Activated CD4-positive, CD25-positive, alpha-beta regulatory T cell treated with anti-CD3 and anti-CD28 coated beads, Interleukin-2, amount 50 U/mL, for 72 hours (primary cell): ENCODE measurements around the gene DCDC2C.
"Not testable (repeated sequence)": the region's sequence is repeated elsewhere in the genome, so short reads cannot be mapped to it uniquely, and the experiment has no call there.

Experiments
- DNase-seq: peaks from one replicate; pipeline ENCODE4 v3.0.0; 2021

DCDC2C gene, protein sequence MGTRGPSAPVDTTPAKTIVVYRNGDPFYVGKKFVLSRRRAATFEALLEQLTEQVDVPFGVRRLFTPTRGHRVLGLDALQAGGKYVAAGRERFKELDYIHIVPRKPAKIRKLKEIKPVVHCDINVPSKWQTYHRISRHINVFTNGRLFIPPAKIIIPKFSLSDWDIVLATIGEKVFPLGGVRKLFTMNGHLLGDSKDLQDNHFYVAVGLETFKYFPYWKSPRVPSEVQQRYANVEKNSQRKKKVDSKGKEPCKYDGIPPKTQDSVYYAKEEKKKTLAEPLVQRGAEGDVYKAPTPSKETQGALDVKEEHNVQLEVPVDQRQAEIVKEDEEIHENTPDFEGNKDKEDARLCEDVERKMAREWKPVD

DNA sequence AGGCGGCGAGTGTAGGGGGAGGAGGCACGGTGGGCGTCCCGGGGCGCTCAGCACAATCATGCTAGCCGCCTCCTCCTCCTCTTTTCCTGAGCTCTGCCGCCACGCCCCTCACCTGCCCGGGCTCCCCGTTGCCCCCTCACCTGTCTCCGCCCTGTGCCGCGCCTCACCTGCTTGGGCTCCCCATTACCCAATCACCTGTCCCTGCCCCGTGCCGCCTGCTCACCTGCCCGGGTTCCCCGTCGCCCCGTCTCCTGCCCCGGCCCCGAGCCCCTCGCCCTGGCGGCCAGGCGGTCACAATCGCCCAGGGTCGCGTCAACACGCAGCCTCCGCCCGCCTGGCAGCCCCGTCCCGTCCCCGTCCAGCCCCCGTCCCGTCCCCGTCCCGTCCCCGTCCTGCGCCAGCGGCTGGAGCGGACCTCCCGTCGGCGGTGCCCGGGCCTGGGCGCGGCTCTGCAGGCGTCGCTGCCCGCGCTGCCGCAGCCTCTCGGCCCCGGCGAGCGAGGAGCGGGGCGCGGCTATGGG, at the start of gene DCDC2C:
TSS of gene DCDC2C (plus strand) at position 340 of the 521 bp plus-strand sequence. CDS start at position 517, 177 bp downstream.
- no peak for DNase-seq

DNA sequence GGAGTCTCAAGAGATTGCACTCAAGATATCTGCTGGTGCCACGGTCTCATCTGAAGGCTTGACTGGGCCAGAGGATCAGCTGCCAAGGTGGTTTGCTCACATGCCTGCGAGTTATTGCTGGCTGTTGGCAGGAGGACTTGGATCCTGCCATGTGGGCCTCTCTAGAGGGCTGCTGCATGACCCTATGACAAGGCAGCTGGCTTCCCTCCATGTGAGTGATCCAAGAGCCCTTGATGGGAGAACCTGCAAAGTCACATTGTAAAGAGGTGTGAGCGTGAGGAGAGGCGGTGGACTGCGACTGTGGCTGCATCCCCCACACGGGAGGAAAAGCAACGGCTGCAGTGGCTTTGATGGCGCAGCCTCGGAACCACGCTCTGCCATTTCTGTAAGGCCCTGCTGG, 49.4 kb upstream of the DCDC2C start:
- no peak for DNase-seq

DNA sequence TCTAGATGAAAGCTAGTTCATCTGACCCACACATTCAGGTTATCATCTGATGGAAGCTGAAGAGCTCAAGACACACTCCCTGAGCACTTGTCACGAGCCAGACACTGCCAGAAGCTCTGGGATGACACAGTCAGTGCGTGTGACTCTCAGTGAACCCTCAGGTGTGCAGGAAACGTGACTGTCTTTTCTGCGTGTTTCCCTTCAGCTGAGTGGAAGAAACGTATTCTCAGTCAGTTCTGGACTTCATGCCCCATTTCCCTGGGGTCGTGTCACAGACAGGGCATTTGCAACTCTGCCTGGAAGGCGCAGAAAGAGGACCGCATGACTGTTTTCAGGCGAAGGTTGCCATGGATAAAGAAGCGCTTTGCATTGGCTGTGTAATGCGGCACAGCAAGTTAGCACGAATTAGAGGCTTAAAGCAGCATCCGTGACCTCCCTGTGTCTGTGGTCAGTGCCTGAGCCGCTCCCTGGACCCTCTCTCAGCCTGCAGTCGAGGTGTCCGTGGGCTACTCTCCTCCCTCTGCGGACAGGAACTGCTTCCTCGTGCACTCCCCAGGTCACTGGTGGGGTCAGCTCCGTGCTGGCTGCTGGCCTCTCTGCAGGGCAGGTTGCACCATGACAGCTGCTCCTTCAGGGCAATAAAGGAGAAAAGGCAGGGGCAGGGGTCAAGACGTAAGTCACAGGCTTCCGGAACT, 48.7 kb upstream of the DCDC2C start:
- DNase-seq: no peak

DNA sequence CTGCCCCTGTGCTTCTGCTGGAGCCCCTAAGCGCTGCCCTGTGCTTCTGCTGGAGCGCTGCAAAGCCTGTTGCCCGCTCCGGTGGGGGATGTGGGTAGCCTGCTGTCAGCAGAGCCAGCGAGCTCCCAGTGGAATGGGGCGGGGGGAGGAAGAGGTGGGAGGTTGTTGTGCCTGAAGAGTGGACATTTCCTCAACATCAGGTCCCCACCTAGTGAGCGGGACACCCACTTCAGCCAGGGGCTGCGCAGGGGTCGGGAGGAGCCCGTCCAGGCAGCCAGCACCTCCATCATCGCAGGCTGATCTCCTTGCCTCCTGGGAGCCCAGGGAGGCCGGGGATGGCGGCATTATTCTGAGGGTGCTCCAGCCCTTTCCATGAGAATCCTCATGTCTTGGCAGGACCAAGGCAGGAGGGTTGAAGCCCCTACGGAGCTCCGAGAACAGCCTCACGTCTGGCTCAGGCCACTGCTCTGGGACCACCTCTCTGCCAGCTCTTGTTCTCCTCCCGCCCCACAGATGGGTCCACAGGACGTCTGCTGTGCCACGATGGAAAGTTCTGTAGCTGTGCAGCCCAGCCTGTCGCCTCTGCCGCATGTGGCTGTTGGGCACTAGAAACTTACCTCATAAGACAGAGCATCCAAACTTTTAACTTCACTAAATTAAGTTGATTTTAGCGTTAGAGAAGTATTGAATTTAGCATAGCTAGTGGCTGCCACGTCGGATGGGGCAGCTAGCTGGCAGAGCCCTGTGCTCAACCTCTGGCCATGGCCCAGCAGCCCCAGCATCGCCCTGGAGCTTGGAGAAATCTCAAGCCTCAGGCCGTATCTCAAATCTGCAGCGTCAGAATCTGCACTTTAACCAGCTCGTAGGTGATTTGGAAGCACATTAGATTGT, 47.3 kb upstream of the DCDC2C start:
- no peak for DNase-seq

DNA sequence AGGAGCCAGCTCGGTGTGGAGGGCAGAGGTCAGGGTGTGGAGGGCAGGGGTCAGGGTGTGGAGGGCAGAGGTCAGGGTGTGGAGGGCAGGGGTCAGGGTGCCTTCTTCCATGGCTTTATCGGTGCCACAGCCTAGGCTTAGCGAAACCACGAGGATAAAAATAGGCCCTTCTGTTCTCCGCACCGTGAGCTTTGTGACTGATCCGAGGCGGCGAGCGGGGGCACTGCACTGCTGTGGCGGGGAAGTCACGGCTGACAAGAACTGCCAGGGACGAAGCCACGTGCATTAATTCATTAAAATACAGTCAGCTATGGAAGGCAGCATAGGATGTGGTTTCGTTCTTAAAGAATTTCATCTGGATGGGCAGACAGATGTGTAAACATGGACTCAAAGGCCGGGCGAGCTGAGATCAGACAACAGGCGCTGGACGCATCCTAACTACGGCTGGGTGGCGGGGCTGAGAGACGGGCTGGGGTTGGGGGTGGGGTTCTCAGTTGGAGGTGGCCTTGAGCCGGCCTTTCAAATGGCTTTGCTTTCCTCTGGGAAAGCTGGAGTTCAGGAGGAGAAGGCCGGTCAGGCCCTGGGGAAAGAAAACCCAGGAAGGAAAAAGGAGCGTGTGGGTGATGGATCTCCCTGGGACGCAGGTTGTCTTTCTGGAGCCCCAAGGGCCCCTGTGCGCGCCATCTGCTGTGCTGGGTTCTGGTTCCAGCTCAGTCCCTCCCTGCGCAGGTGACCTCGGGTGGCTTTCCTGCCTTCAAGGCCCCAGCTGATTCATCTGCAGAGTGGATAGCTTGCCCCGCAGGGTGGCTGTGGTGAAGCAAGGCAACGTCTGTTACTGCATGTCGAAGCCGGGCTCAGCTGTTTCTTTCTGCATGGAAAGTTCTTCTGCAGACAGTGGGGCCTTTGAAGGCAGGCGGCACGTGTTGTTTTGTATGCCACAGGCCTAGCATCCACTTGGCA, 46.3 kb upstream of the DCDC2C start:
- DNase-seq: no peak

DNA sequence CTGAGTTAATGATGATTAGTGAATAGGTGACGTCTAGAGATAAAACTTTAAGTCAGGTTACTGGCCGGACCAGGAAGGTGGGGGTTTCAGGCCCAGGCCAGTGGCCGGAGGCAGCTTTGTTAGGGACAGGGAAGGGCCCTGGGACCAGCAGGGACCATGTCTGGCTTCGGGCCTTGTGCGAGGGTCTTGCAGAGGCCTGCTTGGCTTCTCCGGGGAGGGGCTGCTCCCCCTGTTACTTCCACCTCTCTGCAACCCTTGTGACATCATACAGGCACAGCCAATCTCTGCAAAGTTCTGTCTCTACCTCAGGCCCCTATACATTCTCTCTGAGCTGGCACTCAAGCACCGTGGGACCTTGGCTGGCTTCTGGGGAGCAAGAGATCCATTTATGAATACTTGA, 45.5 kb upstream of the DCDC2C start, which contains the start of gene ALLC:
TSS of gene ALLC (plus strand) at position 320 of the 400 bp plus-strand sequence. CDS start 12,958 bp downstream, outside the sequence.
- no peak for DNase-seq

DNA sequence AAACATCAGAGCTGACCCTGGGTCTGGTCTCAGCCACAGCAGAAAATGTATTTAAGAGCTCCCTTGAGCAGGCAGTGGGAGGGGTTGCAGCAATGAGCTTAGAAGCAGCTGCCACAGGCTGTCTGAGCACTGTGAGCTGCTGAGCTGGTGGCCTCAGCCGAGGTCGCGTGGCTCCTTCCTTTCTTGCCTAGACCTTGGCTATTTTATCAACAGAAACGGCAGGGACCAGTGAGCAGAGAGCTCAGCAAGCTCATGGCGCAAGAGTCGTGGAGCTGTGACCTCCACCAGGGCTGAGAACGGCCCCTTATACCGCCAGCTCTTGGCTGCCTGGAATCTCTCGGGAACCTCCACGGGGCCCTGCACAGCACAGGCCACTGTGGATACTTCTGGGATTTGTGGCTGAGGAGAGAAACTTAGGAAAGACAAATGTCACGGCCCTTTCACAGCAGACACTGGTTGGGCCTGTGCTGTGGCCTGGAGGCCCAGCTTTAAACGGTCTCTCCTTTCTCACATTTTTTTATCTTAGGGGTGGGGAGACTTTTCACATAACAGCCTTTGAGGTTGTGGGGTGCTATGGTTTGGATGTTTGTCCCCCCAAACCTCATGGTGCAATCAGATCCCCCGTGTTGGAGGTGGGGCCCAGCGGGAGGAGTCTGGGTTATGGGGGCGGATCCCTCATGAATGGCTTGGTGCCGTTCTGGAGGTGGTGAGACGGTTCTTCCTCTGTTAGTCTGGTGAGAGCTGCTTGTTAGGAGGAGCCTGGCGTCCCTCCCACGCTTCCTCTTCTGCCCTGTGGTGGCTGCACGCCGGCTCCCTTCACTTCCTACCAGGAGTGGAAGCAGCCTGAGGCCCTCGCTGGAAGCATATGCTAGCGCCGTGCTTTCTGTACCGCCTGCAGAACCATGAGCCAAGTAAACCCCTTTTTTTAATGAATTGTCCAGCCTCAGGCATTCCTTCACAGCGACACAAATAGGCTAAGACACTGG, 43.6 kb upstream of the DCDC2C start:
- DNase-seq: no peak

DNA sequence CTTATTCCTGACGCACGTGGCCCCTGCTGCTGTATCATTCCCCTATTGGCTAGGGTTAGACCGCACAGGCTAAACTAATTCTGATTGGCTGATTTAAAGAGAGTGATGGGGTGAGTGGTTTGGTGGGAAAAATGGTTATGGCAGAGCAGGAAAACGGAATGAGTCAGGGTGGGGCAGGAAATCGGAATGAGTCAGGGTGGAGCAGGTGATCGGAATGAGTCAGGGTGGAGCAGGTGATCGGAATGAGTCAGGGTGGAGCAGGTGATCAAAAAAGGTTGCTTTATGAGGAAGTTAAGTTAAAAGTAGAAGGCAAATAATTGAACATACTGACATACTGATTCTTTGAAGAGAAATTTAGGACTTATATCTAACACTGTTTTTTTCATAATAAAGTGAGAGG, 42.7 kb upstream of the DCDC2C start:
- not testable (repeated sequence) for DNase-seq

DNA sequence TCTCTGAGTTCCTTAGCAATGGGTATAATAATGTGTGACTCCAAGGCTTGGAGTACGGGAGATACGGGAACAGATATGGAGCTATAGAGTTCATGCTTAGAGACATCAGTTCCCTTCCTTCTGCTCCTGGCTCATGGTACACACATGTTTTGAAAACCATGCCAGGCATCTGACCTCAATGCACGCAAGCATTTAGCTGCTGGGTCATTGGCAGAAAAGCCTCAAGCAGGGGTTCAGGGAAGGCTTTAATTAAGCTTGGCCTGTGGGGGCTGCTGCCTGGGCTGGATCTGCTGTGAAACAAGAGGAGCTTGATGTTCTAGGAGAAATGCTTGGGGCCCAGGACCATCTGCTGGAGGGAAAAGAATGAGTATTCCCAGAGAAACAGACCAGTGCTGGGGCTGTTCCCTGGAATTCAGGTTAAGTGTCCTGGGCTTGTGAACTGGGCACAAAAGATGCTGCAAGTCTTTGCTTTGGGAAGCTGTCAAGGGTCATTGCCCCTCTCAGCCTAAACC, 42.2 kb upstream of the DCDC2C start:
- DNase-seq: no peak

DNA sequence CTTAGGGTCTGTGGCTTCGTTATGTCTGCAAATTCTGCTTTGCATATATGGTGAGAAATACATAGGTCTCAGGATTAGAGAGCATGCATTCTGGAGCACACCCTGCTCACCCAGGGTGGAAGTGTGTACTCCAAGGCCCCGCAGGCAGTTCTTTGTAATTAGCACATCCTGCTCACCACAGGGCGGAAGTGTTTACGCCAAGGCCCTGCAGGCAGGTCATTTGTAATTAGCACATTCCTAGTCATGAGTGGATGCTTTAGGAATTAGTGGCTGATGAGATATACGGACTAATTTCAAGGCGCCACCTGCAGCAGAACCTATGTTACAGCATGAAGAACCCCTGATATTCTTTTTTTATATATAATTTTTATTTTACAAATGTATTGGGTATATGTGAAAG, 41.1 kb upstream of the DCDC2C start:
- DNase-seq: no peak

DNA sequence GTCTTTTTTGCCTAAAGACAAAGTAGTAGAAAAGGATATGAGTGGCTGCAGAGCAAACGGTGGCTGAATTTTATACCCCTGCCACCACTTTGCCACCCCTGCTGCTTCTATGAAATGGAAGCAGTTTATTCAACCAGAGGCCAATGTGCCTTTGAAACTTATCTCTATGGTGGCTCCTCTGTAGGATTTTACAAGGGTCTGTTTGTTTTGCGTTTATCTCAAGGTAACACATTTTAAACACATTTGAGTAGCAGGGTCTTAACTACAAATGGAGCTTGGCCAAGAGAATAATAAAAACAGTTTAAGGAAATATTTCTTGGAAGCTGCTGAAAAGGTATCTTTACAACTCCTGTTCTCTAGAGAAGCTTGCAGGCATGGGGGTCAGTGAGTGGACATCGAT, 39.3 kb upstream of the DCDC2C start:
- no peak for DNase-seq

DNA sequence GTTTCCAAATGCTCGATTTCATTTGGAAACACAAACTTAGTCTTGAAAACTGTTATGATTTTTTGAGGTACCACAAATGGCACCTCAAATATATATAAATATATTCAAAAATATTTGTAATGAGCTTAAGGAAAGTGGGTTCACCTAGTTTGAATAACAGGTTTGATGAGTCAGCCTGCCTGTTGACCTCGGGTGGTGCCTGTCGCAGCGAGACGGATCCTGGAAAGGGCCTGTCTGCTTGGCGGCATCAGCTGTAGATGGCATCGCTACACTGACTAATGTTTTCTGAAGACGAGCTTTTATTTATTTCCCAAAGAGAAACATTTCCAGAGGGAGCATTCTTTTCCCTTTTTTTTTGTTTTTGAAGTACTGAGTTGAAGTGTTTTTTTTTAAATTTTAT, 38.5 kb upstream of the DCDC2C start:
- DNase-seq: no peak

DNA sequence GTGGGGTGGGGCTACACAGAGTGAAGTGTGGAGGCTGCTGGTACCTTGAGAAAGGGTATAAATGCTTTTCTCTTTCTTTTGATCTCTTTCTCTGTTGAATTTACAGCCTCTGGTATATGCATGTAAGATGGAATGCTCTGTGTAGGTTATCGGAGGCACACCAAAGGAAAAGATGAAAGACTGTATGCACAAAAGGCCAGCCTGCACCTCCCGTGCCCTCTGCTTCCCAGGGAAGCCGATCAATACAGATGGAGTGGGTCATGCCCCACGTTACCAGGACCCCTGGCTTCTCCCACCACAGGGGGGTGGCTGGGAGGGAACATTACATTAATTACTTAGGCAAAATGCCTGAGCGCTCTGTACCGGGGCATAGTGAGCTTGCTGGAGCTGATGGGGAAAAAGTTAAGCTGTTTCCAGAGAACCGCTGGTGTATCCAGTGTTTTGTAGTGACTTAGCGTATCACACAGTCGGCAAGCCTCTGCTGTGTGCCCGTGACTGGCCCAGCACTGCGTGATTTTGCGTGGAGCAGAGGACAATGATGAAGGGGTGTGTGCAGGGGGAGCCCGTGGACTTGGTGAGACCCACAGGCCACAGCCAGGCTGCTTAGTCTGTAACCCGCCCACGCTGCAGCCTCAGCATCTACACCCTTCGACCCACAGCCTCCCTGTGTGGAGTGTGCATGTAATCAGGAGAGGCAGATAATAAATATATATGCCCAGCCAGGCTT, 37.3 kb upstream of the DCDC2C start:
- no peak for DNase-seq

DNA sequence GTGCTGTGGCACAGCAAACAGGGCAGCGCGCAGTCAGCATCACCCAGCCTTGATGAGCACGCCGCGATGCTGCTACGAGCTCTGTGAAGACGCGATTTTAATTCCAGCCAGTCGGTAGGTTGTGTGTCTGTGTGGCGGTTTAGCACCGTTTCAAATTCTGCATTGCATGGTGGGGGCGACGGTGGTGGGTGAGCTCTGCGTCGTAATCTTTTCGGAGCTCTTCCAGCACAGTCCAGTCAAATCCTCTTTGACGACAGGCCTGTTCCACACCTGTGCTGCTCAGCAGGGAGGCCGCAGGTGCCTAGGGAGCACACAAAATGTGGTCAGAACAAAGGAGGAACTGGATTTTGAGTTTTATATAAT, 36.8 kb upstream of the DCDC2C start:
- no peak for DNase-seq

DNA sequence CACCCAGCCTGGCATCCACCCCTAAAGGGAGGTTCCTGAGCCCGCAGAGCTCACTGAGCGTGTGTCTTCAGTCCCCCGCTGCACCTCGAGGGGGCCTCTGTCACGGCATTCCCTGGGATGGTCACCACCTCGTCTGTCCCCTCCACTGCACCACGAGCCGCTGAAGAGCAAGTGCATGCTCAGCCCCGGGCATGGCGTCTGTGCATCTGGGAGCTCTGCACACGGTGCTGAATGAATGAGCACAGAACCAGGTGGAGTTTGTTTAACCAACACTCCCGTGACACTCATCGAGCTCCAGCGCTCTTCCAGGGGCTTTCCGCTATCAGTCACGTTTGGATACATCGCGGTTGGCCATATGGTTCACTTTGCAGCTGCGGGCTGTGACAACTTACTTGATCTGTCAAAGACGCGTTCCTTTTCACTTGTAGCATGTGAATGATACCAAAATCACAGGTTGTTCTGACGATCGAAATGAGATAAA, 36.2 kb upstream of the DCDC2C start:
- no peak for DNase-seq

DNA sequence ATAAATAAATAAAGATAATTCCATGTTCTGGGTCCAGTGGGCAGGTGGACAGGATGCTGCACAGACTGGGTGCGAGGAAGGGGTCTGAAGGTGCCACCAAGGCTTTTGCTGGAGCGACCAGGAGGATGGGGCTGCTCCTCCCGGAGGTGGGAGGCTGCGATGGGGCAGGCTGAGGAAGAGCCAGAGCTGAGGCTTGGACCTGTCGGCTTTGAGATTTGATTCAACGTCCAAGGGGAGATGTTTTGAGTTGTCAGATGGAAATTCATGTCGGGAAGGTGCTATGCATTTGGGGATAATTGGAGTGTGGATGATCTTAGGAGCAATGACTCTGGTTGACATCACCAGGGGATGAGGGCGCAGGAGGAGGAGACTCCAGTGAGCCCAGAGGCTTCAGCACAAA, 33.7 kb upstream of the DCDC2C start:
- DNase-seq: no peak

DNA sequence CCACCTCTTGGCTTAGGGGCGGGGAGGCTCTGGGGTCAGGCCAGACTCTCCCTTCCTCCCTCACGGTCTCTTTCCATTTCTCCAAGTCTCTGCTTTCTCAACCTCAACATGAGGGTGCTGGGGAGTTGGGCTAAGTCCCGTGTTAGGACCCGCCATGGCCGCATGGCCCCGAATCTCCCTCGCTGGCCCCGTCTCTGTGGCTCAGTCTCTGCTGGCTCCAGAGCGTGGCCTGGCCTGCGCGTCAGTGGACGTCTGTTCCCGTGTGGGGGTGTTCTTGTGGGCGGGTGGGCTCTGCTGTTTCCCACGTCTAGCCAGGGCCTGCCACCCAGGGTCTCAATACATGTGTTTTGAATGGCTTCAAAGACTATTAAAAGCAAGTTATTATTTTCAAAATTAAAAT, 33.0 kb upstream of the DCDC2C start:
- no peak for DNase-seq

DNA sequence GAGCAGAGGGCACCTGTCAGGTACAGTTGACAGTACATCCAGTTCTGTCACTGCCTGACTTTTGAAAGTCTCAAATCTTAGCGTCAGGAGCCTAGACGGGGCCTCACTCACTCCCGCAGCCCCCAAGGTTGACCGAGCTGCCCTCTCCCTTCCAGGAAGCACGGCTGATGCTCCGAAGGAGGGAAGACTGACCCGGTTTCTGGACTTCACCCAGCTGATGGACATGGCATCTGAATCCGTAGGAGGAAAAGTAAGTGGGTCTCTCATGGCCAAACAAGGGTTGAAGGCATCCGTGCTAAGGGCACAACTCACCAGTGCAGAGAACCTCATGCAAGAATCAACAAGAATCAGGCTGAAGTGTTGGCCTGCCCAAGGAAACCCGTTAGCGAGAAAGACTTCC, 32.4 kb upstream of the DCDC2C start:
- DNase-seq: no peak

DNA sequence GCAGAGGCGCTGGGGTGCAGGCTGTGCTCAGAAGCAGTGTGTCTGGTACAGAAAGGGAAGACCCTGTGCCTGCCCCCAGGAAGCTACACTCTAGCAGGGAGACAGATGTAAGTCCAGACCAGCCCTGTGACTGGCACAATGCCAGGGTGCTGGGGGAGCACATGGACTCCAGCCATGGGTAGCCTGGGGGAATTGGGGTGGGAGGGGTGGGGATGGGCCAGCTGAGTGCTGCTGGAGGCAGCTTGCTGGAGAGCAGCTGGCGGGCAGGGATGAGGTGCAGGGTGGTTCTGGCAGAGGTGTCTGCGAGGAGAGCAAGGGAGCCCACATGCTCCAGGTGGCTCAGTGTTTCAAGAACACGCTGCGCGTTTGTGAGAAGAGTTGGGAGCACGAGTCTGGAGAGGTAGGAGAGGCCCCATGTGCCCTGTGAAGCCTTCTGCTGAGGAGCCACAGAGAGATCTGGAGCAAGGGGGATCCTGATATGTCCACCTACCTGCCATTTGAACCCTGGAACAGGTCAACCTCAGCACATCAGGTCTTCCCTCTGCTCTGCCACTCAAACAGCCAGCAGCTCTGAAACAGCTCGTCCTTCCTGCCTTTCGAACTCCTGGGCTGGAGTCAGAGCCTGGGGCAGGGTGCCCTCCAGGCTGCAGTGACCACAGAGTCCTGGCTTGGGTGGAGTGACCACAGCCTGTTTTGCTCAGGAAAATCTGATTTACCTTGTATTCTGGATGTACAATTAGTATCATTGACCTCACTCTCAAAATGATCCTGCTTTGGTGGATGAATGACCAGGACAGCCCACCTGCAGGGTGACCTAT, 30.3 kb upstream of the DCDC2C start:
- DNase-seq: no peak
